K562 (cell line): ENCODE data around the gene TSGA10. TPM values are rescaled to one million over a fixed set of nuclear protein-coding genes. Genes with fewer than 3 reads are reported as not detected.
A peak's percentile ranks its signal among the peaks of the same experiment; 100 is the strongest.
"Not testable (repeated sequence)": the region's sequence is repeated elsewhere in the genome, so short reads cannot be mapped to it uniquely, and the experiment has no call there.

Source experiments
- ATAC-seq: fragments of 200-7000 bp; cut with Tn5 transposase; 3 replicates; pipeline ENCODE4 v1.9.1; 2020; ENCODE audit warnings: moderate library complexity
- BruUV-seq: library from RNA; stranded (reverse); fragments of 400-500 nt; replicated peaks from 2 replicates; lab custom pipeline; 2021; lab: Mats Ljungman, UMichigan
- CTCF ChIA-PET: fragments of 300-600 bp; formaldehyde crosslinking; extraction: SDS; loops from one replicate; lab custom pipeline; 2021; ENCODE audit warnings: low intra/inter-chr PET ratio; lab: Yijun Ruan, JAX
- POLR2A ChIA-PET: fragments of 300-600, 350-650 bp; sonication (Branson Sonifier 250); formaldehyde crosslinking; extraction: SDS; loops from one replicate; lab custom pipeline; 2021; ENCODE audit warnings: antibody characterized with exemption, inconsistent platforms; lab: Yijun Ruan, JAX
- DNase-seq, 4 experiments: peaks; one replicate each; pipeline versions ENCODE4 v3.0.0 to v3.0.0-alpha.2; 2011 to 2018; ENCODE audit warnings: low spot score in 3 of 4, mixed read lengths in 3 of 4; ENCODE audit errors: extremely low read depth in 1 of 4
- FAIRE-seq: peaks from 2 replicates; lab custom pipeline; 2011; peaks lifted over from hg19 to GRCh38; lab: Jason Lieb, UNC
- H2AFZ ChIP-seq: 2 replicates; pipeline ENCODE4 v1.6.0; 2011; ENCODE audit warnings: low read depth, low read length, control low read depth, inconsistent platforms
- H3K27ac ChIP-seq: fragments of 200-600 bp; 3 replicates; pipeline ENCODE4 v1.8.0; 2011; ENCODE audit warnings: low read depth, mild to moderate bottlenecking, control low read depth, inconsistent platforms, low read length, moderate library complexity, mixed read lengths; ENCODE audit errors: extremely low read depth
- H3K27me3 ChIP-seq, 2 experiments: fragments of 300-600 bp in 1 of 2; 2 replicates in 1 of 2; 3 replicates in 1 of 2; pipeline versions ENCODE4 v1.6.0 to v1.8.0; 2011; ENCODE audit warnings: inconsistent platforms in 2 of 2, low read length in 2 of 2, mild to moderate bottlenecking in 1 of 2, mixed read lengths in 1 of 2, moderate library complexity in 1 of 2; ENCODE audit not compliant: control insufficient read depth in 2 of 2, insufficient read depth in 2 of 2
- H3K36me3 ChIP-seq: fragments of 300-600 bp; 3 replicates; pipeline ENCODE4 v1.8.0; 2011; ENCODE audit warnings: mild to moderate bottlenecking, low read length, inconsistent platforms; ENCODE audit not compliant: control insufficient read depth, insufficient read depth
- H3K4me1 ChIP-seq, 2 experiments: fragments of 200-600 bp in 1 of 2; replicated peaks in 1 of 2; 2 replicates in 1 of 2; 3 replicates in 1 of 2; pipeline versions ENCODE4 v1.5.1 to v1.8.0; 2011; ENCODE audit warnings: inconsistent platforms in 2 of 2, low read length in 2 of 2, mild to moderate bottlenecking in 1 of 2, mixed read lengths in 1 of 2, moderate library complexity in 1 of 2; ENCODE audit not compliant: control insufficient read depth in 2 of 2, insufficient read depth in 2 of 2
- H3K4me2 ChIP-seq: 2 replicates; pipeline ENCODE4 v1.6.1; 2011; ENCODE audit warnings: low read length, control low read depth, inconsistent platforms, mixed read lengths; ENCODE audit not compliant: insufficient read depth
- H3K4me3 ChIP-seq: fragments of 200-600 bp; sonication (generic), shearing (Covaris generic); 2 replicates; pipeline ENCODE4 v1.5.1; 2016; ENCODE audit warnings: control low read depth, inconsistent platforms
- H3K79me2 ChIP-seq: fragments of 200-600 bp; 3 replicates; pipeline ENCODE4 v1.8.0; 2011; ENCODE audit warnings: low read length, inconsistent platforms; ENCODE audit not compliant: control insufficient read depth, insufficient read depth
- H3K9ac ChIP-seq, 2 experiments: 2 replicates each; pipeline versions ENCODE4 v1.6.0 to v1.6.1; 2011; ENCODE audit warnings: low read depth in 2 of 2, low read length in 2 of 2, control low read depth in 1 of 2, inconsistent platforms in 1 of 2, mild to moderate bottlenecking in 1 of 2, mixed read lengths in 1 of 2; ENCODE audit not compliant: insufficient read depth in 1 of 2
- H3K9me1 ChIP-seq: one replicate; pipeline ENCODE4 v1.6.0; 2011; ENCODE audit warnings: inconsistent platforms, mild to moderate bottlenecking, low read length, moderate library complexity; ENCODE audit not compliant: control insufficient read depth, insufficient read depth
- H3K9me3 ChIP-seq: replicated peaks from 2 replicates; pipeline ENCODE4 v1.5.1; 2011; ENCODE audit warnings: low read depth, low read length, inconsistent platforms; ENCODE audit not compliant: control insufficient read depth, insufficient read depth
- H4K20me1 ChIP-seq: replicated peaks from 2 replicates; pipeline ENCODE4 v1.6.1; 2011; ENCODE audit warnings: low read length, inconsistent platforms, mixed read lengths; ENCODE audit not compliant: control insufficient read depth, insufficient read depth
- CTCF ChIP-seq, 3 experiments: IDR thresholded peaks in 2 of 3; conservative IDR thresholded peaks in 1 of 3; 2 replicates each; pipeline ENCODE4 v1.5.1; 2011 to 2012; ENCODE audit warnings: low read length in 3 of 3, mild to moderate bottlenecking in 3 of 3, control low read depth in 2 of 3, improper control_type of control experiment in 1 of 3, inconsistent platforms in 1 of 3, low read depth in 1 of 3, mixed read lengths in 1 of 3, moderate library complexity in 1 of 3; ENCODE audit not compliant: insufficient read depth in 2 of 3
- CTCFL ChIP-seq: IDR thresholded peaks from 2 replicates; pipeline ENCODE4 v1.6.1; 2011; ENCODE audit warnings: borderline replicate concordance, low read depth, mild to moderate bottlenecking, moderate library complexity, low read length; ENCODE audit not compliant: insufficient read depth, poor library complexity, severe bottlenecking
- ZNF143 ChIP-seq: sonication (generic); formaldehyde crosslinking; IDR thresholded peaks from 2 replicates; pipeline ENCODE4 v1.9.0; 2022; ENCODE audit warnings: mild to moderate bottlenecking, missing genetic modification reagents
- ZNF146 ChIP-seq: IDR thresholded peaks from one replicate; pipeline ENCODE4 v1.6.1; 2018; ENCODE audit warnings: missing compliant biosample characterization; ENCODE audit not compliant: unreplicated experiment
- WGBS: fragments of 100-300 bp; shearing (Covaris generic); methylation state at CpG from one replicate; pipeline ENCODE4 v1.1.6; 2016; ENCODE audit warnings: low coverage, mixed read lengths; ENCODE audit not compliant: insufficient coverage; ENCODE audit errors: missing lambda C conversion rate; 5-methylcytosine and 5-hydroxymethylcytosine counted together
- in situ Hi-C: fragments of 300-500 bp; cut with MboI; formaldehyde crosslinking; loops from 4 replicates; pipeline ENCODE4 v1.15.0; 2018; ENCODE audit warnings: inconsistent platforms, mixed read lengths
- intact Hi-C: fragments of 100-400 bp; cut with micrococcal nuclease; formaldehyde crosslinking; loops from 2 replicates; pipeline ENCODE4 v1.14.2; 2022
- polyA plus RNA-seq, 8 experiments: library from polyadenylated mRNA; depleted of rRNA in 4 of 8; stranded (reverse) in 5 of 8; unstranded in 3 of 8; fragments of >200 nt; fragmentation: Nextera tagmentation in 2 of 8; fragmentation: Illumina TruSeq in 1 of 8; extraction: Ambion mirVana in 2 of 8; extraction: Trizol in 1 of 8; gene quantifications; 2 replicates each; pipeline versions ENCODE4 v1.2.1 to v1.2.3, GENCODE V29; 2011 to 2014; ENCODE audit warnings: inconsistent platforms in 1 of 8, missing spikeins in 1 of 8
- total RNA-seq, 7 experiments: library from RNA; depleted of rRNA in 6 of 7; stranded (reverse); fragments of >200 nt in 6 of 7; fragmentation: Illumina TruSeq in 2 of 7; extraction: Trizol in 2 of 7; gene quantifications; 2 replicates each; pipeline versions ENCODE4 v1.2.1 to v1.2.3, GENCODE V29; 2011 to 2021; ENCODE audit warnings: low replicate concordance in 1 of 7

The TSGA10 gene
- total and polyA plus RNA-seq, 9 of the 15 experiments (the other 6 are each of a cell fraction or from before 2014, with no cell fraction given) = 2.1 to 11.3 (median 3.2) TPM

- in situ Hi-C loops, H3K9me1 ChIP-seq, H3K4me3 ChIP-seq, intact Hi-C loops, H3K4me2 ChIP-seq, H3K4me1 ChIP-seq, H2AFZ ChIP-seq, H3K9ac ChIP-seq, CTCF ChIA-PET, BruUV-seq, H4K20me1 ChIP-seq, DNase-seq, ATAC-seq, POLR2A ChIA-PET, H3K9me3 ChIP-seq, H3K27me3 ChIP-seq, H3K27ac ChIP-seq, FAIRE-seq: not testable (repeated sequence)
- Histone ChIP-seq H3K79me2 (peaks cover 31% of the 10 kb centered on the region), H3K36me3 (peaks cover 86% of the 10 kb centered on the region)
- 93% methylated on average over 4 of the region's 4 CpGs for WGBS
- peak; percentile 68 for TF ChIP-seq ZNF146 (CRISPR knock-in tag)
These were observed 37.6 kb upstream of the TSGA10 start for GRCh38 chr2:99192364-99192763.

GRCh38 chr2:99190548-99190947 lies 35.8 kb upstream of the TSGA10 start:
- no peak for FAIRE-seq
- CTCF ChIA-PET = no interaction called here
- peaks cover 49% of the 10 kb centered on the region for H3K79me2 ChIP-seq
- no peak overlapping the region for H3K9ac ChIP-seq
- intact Hi-C loops = no loop called here
- TF ChIP-seq CTCF (IDR thresholded peaks at IDR 0.05 in 2 of 3, conservative IDR thresholded peaks at IDR 0.05 in 1 of 3; ENCODE audit: insufficient read depth in 2 of 3, low read depth in 1 of 3, low read length in 3 of 3) (0 out of 6 replicates have a peak, but pooled peaks of 1 of the 3 experiments have one; percentile 9), ZNF143 (CRISPR knock-in tag) (no peak), CTCFL (peak; percentile 20)
- no TSS peak for BruUV-seq
- DNase-seq = no peak
- no peak overlapping the region for H3K4me2 ChIP-seq
- peaks cover 5% of the 10 kb centered on the region for H3K9me1 ChIP-seq
- H3K4me1 ChIP-seq = no peaks in the 10 kb centered on the region
- H3K36me3 ChIP-seq = peaks cover 85% of the 10 kb centered on the region
- no peaks in the 10 kb centered on the region for H4K20me1 ChIP-seq
- ATAC-seq = peak; percentile 54; the same call in 1 of the 3 replicates
- H3K4me3 ChIP-seq = no peak overlapping the region
- in situ Hi-C loops = no loop called here
- H2AFZ ChIP-seq = no peak overlapping the region
- H3K9me3 ChIP-seq = no peaks in the 10 kb centered on the region
- POLR2A ChIA-PET = interaction anchor here (0.5 kb wide), 1 partner anchor 338 kb away, joined by 3 read pairs; no protein-coding TSS in a partner anchor
- 60% methylated on average over 1 of the region's 1 CpG for WGBS
- H3K27ac ChIP-seq = no peak overlapping the region
- H3K27me3 ChIP-seq = no peaks in the 10 kb centered on the region
